HepG2 (cell line): ENCODE data around the gene SLC11A1. TPM values are rescaled to one million over a fixed set of nuclear protein-coding genes. Genes with fewer than 3 reads are reported as not detected.

Experiments
- CCDC6 ChIP-seq: sonication (generic); formaldehyde crosslinking; IDR thresholded peaks from 2 replicates; pipeline ENCODE4 v1.8.1; 2022; ENCODE audit warnings: mild to moderate bottlenecking, missing genetic modification reagents, moderate library complexity
- HNRNPUL1 ChIP-seq: fragments of 200-400 bp; formaldehyde crosslinking; IDR thresholded peaks from 2 replicates; pipeline ENCODE4 v1.6.1; 2017; ENCODE audit warnings: low read depth, mild to moderate bottlenecking, low read length, moderate library complexity
- MXD4 ChIP-seq: IDR thresholded peaks from 2 replicates; pipeline ENCODE4 v1.6.1; 2016; ENCODE audit warnings: mild to moderate bottlenecking, missing biosample characterization, missing genetic modification reagents
- NFRKB ChIP-seq: fragments of 450-650 bp; IDR thresholded peaks from 2 replicates; pipeline ENCODE4 v1.6.1; 2017
- POLR2A ChIP-seq, 2 experiments: IDR thresholded peaks; 2 replicates each; pipeline ENCODE4 v1.6.1; 2011; ENCODE audit warnings: low read depth in 2 of 2, low read length in 2 of 2, mild to moderate bottlenecking in 1 of 2, moderate library complexity in 1 of 2; ENCODE audit not compliant: insufficient read depth in 1 of 2
- ZNF34 ChIP-seq: sonication (generic); formaldehyde crosslinking; IDR thresholded peaks from 2 replicates; pipeline ENCODE4 v1.4.0; 2020; ENCODE audit warnings: mild to moderate bottlenecking, missing genetic modification reagents, borderline replicate concordance
- ZNF766 ChIP-seq: sonication (generic); formaldehyde crosslinking; IDR thresholded peaks from 2 replicates; pipeline ENCODE4 v1.5.0; 2020; ENCODE audit warnings: missing genetic modification reagents, borderline replicate concordance
- ZNF891 ChIP-seq: sonication (generic); formaldehyde crosslinking; IDR thresholded peaks from 2 replicates; pipeline ENCODE4 v1.5.0; 2020; ENCODE audit warnings: mild to moderate bottlenecking, missing genetic modification reagents
- polyA plus RNA-seq, 8 experiments: library from polyadenylated mRNA; depleted of rRNA in 3 of 8; stranded (reverse) in 7 of 8; unstranded in 1 of 8; fragments of >200 nt; fragmentation: Illumina TruSeq in 4 of 8; extraction: Trizol in 4 of 8; gene quantifications; 2 replicates each; pipeline versions ENCODE4 v1.2.1 to v1.2.3, GENCODE V29; 2011 to 2016; ENCODE audit warnings: low read depth in 4 of 8, missing spikeins in 1 of 8, mixed read lengths in 1 of 8; ENCODE audit not compliant: insufficient read depth in 1 of 8
- total RNA-seq, 5 experiments: library from RNA; depleted of rRNA; stranded (reverse); fragments of >200 nt; fragmentation: Illumina TruSeq; extraction: Trizol; gene quantifications; 2 replicates each; pipeline ENCODE4 v1.2.3, GENCODE V29; 2016; ENCODE audit warnings: low read depth in 1 of 5
- TF ChIP-seq, protein P1 (sequence below): sonication (generic); formaldehyde crosslinking; IDR thresholded peaks from one replicate; pipeline ENCODE4 v1.5.1; 2020; ENCODE audit warnings: mild to moderate bottlenecking, missing genetic modification reagents; ENCODE audit errors: not compliant biosample characterization
- TF ChIP-seq, protein P2 (sequence below): sonication (generic); formaldehyde crosslinking; IDR thresholded peaks from 2 replicates; pipeline ENCODE4 v1.4.0; 2020; ENCODE audit warnings: mild to moderate bottlenecking, missing genetic modification reagents
- TF ChIP-seq, protein P3 (sequence below): sonication (generic); formaldehyde crosslinking; IDR thresholded peaks from 2 replicates; pipeline ENCODE4 v1.4.0; 2020; ENCODE audit warnings: mild to moderate bottlenecking, low read depth, missing genetic modification reagents

The SLC11A1 gene
- total and polyA plus RNA-seq, 2 of the 13 experiments (the other 11 are each of a cell fraction or from before 2014, with no cell fraction given), result 0.33 to 2.3 TPM

DNA sequence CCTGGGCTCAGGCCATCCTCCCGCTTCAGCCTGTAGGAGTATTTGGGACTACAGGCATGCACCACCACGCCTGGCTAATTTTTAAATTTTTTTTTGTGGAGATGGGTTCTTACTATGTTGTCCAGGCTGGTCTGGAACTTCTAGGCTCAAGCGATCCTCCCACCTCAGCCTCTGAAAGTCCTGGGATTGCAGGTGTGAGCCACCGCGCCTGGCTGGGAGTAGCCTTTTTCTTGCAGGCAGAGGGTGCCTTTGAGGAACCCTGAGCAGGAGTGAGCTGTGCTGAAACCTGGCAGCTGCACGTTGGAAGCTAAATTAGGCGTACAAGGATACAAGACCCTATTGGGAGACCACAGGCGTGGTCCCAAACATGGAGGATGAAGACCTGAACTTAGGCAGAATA lies 25.6 kb downstream of the SLC11A1 start (continued):
- TF ChIP-seq, protein P1, sequence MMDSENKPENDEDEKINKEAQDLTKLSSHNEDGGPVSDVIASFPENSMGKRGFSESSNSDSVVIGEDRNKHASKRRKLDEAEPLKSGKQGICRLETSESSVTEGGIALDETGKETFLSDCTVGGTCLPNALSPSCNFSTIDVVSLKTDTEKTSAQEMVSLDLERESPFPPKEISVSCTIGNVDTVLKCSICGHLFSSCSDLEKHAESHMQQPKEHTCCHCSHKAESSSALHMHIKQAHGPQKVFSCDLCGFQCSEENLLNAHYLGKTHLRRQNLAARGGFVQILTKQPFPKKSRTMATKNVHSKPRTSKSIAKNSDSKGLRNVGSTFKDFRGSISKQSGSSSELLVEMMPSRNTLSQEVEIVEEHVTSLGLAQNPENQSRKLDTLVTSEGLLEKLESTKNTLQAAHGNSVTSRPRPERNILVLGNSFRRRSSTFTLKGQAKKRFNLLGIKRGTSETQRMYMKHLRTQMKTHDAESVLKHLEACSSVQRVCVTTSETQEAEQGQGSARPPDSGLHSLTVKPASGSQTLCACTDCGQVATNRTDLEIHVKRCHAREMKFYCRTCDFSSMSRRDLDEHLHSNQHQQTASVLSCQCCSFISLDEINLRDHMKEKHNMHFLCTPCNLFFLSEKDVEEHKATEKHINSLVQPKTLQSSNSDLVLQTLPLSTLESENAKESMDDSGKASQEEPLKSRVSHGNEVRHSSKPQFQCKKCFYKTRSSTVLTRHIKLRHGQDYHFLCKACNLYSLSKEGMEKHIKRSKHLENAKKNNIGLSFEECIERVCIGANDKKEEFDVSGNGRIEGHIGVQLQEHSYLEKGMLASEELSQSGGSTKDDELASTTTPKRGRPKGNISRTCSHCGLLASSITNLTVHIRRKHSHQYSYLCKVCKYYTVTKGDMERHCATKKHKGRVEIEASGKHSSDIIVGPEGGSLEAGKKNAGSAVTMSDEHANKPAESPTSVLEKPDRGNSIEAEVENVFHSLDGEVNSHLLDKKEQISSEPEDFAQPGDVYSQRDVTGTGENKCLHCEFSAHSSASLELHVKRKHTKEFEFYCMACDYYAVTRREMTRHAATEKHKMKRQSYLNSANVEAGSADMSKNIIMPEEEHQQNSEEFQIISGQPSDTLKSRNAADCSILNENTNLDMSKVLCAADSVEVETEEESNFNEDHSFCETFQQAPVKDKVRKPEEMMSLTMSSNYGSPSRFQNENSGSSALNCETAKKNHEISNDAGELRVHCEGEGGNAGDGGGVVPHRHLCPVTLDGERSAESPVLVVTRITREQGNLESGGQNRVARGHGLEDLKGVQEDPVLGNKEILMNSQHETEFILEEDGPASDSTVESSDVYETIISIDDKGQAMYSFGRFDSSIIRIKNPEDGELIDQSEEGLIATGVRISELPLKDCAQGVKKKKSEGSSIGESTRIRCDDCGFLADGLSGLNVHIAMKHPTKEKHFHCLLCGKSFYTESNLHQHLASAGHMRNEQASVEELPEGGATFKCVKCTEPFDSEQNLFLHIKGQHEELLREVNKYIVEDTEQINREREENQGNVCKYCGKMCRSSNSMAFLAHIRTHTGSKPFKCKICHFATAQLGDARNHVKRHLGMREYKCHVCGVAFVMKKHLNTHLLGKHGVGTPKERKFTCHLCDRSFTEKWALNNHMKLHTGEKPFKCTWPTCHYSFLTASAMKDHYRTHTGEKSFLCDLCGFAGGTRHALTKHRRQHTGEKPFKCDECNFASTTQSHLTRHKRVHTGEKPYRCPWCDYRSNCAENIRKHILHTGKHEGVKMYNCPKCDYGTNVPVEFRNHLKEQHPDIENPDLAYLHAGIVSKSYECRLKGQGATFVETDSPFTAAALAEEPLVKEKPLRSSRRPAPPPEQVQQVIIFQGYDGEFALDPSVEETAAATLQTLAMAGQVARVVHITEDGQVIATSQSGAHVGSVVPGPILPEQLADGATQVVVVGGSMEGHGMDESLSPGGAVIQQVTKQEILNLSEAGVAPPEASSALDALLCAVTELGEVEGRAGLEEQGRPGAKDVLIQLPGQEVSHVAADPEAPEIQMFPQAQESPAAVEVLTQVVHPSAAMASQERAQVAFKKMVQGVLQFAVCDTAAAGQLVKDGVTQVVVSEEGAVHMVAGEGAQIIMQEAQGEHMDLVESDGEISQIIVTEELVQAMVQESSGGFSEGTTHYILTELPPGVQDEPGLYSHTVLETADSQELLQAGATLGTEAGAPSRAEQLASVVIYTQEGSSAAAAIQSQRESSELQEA (CRISPR knock-in tag), result no peak
- TF ChIP-seq CCDC6 (no peak), ZNF891 (CRISPR knock-in tag) (no peak), HNRNPUL1 (no peak), MXD4 (no peak), POLR2A (IDR thresholded peaks at IDR 0.05; ENCODE audit: insufficient read depth in 1 of 2, low read depth in 2 of 2, low read length in 2 of 2) (peak in 1 of 2 experiments; percentile 1; a peak in 1 of 4 replicates), ZNF34 (no peak), NFRKB (no peak), ZNF766 (CRISPR knock-in tag) (no peak)
- TF ChIP-seq, protein P2, sequence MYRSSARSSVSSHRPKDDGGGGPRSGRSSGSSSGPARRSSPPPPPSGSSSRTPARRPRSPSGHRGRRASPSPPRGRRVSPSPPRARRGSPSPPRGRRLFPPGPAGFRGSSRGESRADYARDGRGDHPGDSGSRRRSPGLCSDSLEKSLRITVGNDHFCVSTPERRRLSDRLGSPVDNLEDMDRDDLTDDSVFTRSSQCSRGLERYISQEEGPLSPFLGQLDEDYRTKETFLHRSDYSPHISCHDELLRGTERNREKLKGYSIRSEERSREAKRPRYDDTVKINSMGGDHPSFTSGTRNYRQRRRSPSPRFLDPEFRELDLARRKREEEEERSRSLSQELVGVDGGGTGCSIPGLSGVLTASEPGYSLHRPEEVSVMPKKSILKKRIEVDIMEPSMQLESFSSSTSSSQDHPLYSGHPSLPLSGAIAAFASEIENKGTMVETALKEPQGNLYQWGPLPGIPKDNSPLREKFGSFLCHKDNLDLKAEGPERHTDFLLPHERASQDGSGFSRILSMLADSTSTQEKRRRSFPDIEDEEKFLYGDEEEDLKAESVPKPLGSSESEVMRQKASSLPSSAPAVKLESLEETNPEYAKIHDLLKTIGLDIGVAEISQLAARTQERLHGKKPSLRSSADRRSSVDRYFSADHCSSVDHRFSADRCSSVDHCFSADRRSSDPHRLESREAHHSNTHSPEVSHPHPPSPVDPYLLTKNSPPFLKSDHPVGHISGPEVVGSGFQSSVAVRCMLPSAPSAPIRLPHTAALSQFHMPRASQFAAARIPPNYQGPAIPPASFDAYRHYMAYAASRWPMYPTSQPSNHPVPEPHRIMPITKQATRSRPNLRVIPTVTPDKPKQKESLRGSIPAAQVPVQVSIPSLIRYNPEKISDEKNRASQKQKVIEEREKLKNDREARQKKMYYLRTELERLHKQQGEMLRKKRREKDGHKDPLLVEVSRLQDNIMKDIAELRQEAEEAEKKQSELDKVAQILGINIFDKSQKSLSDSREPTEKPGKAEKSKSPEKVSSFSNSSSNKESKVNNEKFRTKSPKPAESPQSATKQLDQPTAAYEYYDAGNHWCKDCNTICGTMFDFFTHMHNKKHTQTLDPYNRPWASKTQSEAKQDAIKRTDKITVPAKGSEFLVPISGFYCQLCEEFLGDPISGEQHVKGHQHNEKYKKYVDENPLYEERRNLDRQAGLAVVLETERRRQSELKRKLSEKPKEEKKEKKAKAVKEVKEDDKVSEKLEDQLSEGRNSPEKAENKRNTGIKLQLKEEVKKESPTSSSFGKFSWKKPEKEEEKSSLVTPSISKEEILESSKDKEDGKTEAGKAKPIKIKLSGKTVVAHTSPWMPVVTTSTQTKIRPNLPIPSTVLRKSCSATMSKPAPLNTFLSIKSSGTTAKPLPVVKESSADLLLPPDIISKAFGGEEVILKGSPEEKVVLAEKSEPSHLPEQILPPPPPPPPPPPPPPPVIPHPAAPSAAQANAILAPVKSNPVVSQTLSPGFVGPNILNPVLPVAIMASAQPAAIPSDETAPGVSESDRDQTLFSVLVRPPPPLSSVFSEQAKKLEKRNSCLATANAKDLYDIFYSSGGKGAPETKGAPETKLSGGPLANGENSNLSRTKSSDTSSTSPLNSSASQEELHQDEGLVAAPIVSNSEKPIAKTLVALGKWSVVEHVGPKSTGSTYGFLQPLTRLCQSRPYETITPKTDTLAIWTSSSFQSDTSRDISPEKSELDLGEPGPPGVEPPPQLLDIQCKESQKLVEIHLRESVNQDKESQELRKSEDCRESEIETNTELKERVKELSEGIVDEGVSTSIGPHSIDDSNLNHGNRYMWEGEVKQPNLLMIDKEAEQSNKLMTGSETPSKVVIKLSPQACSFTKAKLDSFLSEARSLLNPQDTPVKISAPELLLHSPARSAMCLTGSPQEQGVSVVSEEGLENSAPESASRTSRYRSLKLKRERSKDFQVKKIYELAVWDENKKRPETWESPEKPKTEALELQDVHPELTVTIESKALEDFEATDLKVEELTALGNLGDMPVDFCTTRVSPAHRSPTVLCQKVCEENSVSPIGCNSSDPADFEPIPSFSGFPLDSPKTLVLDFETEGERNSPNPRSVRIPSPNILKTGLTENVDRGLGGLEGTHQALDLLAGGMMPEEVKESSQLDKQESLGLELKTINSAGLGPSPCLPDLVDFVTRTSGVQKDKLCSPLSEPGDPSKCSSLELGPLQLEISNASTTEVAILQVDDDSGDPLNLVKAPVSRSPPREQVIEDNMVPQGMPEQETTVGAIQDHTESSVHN, result no peak
- TF ChIP-seq, protein P3, sequence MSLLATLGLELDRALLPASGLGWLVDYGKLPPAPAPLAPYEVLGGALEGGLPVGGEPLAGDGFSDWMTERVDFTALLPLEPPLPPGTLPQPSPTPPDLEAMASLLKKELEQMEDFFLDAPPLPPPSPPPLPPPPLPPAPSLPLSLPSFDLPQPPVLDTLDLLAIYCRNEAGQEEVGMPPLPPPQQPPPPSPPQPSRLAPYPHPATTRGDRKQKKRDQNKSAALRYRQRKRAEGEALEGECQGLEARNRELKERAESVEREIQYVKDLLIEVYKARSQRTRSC (CRISPR knock-in tag), result no peak
